ENCODE measurements around the gene BEND3. TPM values are rescaled to one million over a fixed set of nuclear protein-coding genes. Genes with fewer than 3 reads are reported as not detected.
"Not testable (repeated sequence)": the region's sequence is repeated elsewhere in the genome, so short reads cannot be mapped to it uniquely, and the experiment has no call there.

The BEND3 gene
- total RNA-seq, 2 donors from 2014 or later, result 1.5 to 1.8 TPM

- intact Hi-C loops (cut with DNase I), result no loop called here
- DNase-seq (ENCODE audit: low spot score), result no peak
These were observed 7.4 kb upstream of the BEND3 start for GRCh38 chr6:107122748-107123147.

GRCh38 chr6:107121964-107122495 is 6.7 kb upstream of the BEND3 start:
- intact Hi-C loops (cut with DNase I), result no loop called here
- DNase-seq (ENCODE audit: low spot score), result no peak

- DNase-seq (ENCODE audit: low spot score), result no peak
- intact Hi-C loops (cut with DNase I), result no loop called here
These were observed 6.0 kb upstream of the BEND3 start for GRCh38 chr6:107121266-107121665.

GRCh38 chr6:107120404-107120803 is 5.1 kb upstream of the BEND3 start:
- intact Hi-C loops (cut with DNase I), result no loop called here
- no peak for DNase-seq (ENCODE audit: low spot score)

GRCh38 chr6:107118976-107119375 is 3.7 kb upstream of the BEND3 start:
- intact Hi-C loops (cut with DNase I), result no loop called here
- DNase-seq (ENCODE audit: low spot score), result no peak

GRCh38 chr6:107118540-107118939 is 3.2 kb upstream of the BEND3 start:
- intact Hi-C loops (cut with DNase I); DNase-seq (ENCODE audit: low spot score): not testable (repeated sequence)

GRCh38 chr6:107116931-107117330 is 1.6 kb upstream of the BEND3 start:
- intact Hi-C loops (cut with DNase I), result no loop called here
- no peak for DNase-seq (ENCODE audit: low spot score)

- intact Hi-C loops (cut with DNase I), result no loop called here
- DNase-seq (ENCODE audit: low spot score), result no peak
These were observed 1.1 kb upstream of the BEND3 start for GRCh38 chr6:107116328-107116892.

- intact Hi-C loops (cut with DNase I), result no loop called here
These were observed 496 bp upstream of the BEND3 start for GRCh38 chr6:107115695-107116327.

GRCh38 chr6:107114213-107114925 is 946 bp downstream of the BEND3 start:
- intact Hi-C loops (cut with DNase I), result no loop called here
- DNase-seq (ENCODE audit: low spot score), result peak; percentile 95

More at GRCh38 chr6:107115695-107116327, 496 bp upstream of the BEND3 start:
- DNase-seq (ENCODE audit: low spot score), result no peak

GRCh38 chr6:107110200-107110599 is 5.1 kb downstream of the BEND3 start:
- DNase-seq (ENCODE audit: low spot score), result no peak
- intact Hi-C loops (cut with DNase I), result no loop called here

GRCh38 chr6:107108201-107108890 is 7.0 kb downstream of the BEND3 start:
- intact Hi-C loops (cut with DNase I), result no loop called here
- DNase-seq (ENCODE audit: low spot score), result peak; percentile 42

GRCh38 chr6:107107791-107108190 is 7.5 kb downstream of the BEND3 start:
- DNase-seq (ENCODE audit: low spot score), result peak; percentile 58
- intact Hi-C loops (cut with DNase I), result no loop called here

- peak; percentile 44 for DNase-seq (ENCODE audit: low spot score)
- intact Hi-C loops (cut with DNase I), result no loop called here
These were observed 9.2 kb downstream of the BEND3 start for GRCh38 chr6:107106165-107106564.

- DNase-seq (ENCODE audit: low spot score), result peak; percentile 32
These were observed 9.7 kb downstream of the BEND3 start for GRCh38 chr6:107105511-107106116.

GRCh38 chr6:107103082-107103481 is 12.2 kb downstream of the BEND3 start:
- DNase-seq (ENCODE audit: low spot score), result peak; percentile 30
- intact Hi-C loops (cut with DNase I), result no loop called here

More at GRCh38 chr6:107105511-107106116, 9.7 kb downstream of the BEND3 start:
- intact Hi-C loops (cut with DNase I), result no loop called here

- intact Hi-C loops (cut with DNase I), result no loop called here
- DNase-seq (ENCODE audit: low spot score), result peak; percentile 48
These were observed 12.9 kb downstream of the BEND3 start for GRCh38 chr6:107102414-107102805.

- peak; percentile 25 for DNase-seq (ENCODE audit: low spot score)
- intact Hi-C loops (cut with DNase I), result no loop called here
These were observed 13.5 kb downstream of the BEND3 start for GRCh38 chr6:107101686-107102413.

GRCh38 chr6:107101211-107101610 is 14.1 kb downstream of the BEND3 start:
- no peak for DNase-seq (ENCODE audit: low spot score)
- intact Hi-C loops (cut with DNase I), result no loop called here

Data from posterior vena cava (tissue), 2 donors.